GM12872 (cell line): Measurements from ENCODE around the gene RNF125.

Source experiments
- TF ChIP-seq, protein P1 (sequence below): IDR thresholded peaks from 3 replicates; pipeline ENCODE4 v1.5.1; 2011; ENCODE audit warnings: low read depth, mild to moderate bottlenecking, low read length, moderate library complexity; ENCODE audit not compliant: insufficient read depth

Gene RNF125

DNA sequence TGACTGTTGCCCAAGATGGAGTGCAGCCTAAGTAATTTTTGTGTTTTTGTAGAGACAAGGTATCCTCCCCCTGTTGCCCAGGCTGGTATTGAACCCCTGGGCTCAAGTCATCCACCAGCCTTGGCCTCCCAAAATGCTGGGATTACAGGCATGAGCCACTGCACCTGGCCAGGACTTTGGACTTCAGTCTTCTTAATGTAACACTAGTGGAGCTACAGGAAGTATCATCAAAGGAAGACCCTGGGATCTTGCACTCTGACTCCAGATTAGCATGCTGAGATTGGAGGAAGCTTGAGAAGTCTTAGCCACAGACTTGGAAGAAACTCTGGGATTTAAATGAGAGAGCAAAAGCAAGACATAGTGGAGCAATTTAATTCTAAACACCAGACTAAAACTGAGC lies 37.8 kb upstream of the RNF125 start:
- TF ChIP-seq, protein P1, sequence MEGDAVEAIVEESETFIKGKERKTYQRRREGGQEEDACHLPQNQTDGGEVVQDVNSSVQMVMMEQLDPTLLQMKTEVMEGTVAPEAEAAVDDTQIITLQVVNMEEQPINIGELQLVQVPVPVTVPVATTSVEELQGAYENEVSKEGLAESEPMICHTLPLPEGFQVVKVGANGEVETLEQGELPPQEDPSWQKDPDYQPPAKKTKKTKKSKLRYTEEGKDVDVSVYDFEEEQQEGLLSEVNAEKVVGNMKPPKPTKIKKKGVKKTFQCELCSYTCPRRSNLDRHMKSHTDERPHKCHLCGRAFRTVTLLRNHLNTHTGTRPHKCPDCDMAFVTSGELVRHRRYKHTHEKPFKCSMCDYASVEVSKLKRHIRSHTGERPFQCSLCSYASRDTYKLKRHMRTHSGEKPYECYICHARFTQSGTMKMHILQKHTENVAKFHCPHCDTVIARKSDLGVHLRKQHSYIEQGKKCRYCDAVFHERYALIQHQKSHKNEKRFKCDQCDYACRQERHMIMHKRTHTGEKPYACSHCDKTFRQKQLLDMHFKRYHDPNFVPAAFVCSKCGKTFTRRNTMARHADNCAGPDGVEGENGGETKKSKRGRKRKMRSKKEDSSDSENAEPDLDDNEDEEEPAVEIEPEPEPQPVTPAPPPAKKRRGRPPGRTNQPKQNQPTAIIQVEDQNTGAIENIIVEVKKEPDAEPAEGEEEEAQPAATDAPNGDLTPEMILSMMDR = no peak

DNA sequence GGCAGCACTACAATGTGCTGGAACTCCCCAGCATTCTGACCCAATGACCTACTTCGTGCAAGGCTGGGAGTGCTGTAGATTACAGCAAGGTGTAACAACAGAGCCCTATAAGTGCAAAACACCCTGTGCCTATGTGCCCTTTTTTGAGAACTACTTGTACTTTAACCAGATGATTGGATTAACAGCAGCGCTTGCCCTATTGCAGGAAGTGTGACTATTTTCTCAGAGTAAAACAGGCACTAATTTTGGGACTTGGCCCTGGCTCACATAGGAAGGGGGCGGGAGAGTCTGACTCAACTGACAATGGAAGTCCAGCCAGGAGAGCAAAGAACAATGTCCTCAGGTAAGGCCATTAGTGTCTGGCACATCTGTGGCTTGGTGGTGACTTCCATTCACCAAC lies 35.6 kb upstream of the RNF125 start:
- TF ChIP-seq, protein P1 = no peak

DNA sequence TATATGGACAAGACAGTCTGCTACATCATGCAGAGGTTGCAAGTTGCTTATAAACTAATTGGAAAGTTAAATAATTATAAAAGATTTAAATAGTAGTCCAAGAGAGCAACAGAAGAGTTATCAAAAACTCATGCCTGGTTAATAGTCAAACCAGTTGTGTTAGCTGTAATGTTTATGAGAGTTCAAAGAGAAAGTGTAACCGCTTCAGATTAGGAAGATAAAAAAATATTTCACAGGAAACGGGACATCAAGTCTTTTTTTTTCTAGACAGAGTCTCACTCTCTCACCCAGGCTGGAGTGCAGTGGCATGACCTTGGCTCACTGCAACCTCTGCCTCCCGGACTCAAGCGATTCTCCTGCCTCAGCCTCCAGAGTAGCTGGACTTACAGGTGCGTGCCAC lies 34.6 kb upstream of the RNF125 start:
- TF ChIP-seq, protein P1 = no peak

DNA sequence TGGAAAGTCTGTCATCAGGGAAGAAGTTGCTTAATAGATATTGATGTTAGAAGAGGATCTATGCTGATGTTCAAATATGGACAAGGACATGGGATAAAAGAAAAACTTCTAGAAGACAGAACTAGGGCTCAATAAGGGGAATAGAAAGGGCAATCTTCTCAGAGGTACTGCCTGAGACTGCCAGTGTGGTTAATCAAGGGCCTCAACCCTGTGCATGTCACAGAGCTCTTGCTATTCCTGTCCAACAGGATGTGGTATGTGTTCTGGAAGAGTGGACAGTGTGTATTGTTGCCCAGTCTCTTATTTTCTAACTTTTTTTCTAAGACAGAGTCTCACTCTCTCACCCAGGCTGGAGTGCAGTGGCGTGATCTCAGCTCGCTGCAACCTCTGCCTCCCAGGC lies 27.8 kb upstream of the RNF125 start:
- TF ChIP-seq, protein P1 = no peak

DNA sequence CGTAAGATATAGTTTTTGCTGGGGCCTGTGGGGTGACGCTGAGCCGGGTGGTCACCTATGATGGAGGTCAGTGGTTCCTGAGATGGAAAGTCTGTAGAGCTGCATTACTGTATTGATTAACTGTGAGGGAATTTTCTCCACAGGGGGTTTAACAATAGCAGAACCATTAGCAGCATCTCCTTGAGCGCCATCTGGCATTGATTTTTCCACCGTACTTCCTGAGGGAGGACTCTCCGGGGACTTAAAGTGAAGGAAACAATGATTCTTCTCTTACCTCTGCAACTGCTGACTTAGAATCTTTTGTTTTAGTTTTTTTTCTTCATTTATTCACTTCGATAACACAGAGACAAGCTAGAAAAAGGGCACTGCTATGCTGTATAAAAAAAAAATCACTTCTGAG lies 22.6 kb upstream of the RNF125 start:
- TF ChIP-seq, protein P1 = no peak

DNA sequence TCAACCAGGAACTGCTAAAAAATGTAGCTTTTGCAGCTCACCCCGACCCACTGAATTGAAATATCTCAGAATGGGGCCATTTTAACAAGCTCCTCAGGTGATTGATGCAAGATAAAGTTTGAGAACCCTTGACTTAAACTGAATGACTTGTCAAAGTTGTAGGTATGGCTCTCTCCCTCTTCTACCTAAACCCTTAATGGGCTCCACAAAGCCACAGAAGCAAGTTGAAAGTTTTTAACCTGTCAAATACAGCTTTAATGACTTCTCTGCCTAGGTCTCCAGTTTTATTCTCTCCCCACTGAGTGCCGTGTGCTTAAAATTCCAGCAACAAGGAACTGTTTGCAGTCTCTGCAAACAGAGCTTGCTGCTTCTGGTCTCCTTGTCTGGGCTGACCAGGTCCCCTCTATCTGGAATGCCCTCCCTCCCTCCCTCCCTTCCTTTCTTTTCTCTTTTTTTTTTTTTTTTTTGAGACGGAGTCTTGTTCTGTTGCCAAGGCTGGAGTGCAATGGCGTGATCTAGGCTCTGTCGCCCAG lies 19.7 kb upstream of the RNF125 start:
- TF ChIP-seq, protein P1 = no peak

DNA sequence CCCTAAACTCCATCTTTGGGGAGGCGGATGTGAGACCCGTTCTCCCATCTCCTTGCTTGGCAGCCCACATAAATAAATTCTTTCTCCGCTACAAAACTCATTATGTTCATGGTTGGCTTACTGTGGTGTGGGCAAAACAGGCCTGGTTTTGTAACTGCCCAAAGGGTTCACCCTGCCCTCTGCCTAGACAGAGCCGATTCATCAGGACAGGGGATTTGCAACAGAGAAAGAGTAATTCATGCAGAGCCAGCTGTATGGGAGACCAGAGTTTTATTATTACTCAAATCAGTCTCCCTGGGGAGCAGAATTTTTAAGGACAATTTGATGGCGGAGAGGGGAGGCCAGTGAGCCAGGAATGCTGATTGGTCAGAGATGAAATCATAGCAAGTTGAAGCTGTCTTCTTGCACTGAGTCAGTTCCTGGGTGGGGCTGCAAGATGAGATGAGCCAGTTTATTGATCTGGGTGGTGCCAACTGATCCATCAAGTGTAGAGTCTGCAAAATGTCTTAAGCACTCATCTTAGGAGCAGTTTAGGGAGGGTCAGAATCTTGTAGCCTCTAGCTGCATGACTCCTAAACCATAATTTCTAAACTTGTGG lies 8.4 kb upstream of the RNF125 start:
- TF ChIP-seq, protein P1 = no peak

DNA sequence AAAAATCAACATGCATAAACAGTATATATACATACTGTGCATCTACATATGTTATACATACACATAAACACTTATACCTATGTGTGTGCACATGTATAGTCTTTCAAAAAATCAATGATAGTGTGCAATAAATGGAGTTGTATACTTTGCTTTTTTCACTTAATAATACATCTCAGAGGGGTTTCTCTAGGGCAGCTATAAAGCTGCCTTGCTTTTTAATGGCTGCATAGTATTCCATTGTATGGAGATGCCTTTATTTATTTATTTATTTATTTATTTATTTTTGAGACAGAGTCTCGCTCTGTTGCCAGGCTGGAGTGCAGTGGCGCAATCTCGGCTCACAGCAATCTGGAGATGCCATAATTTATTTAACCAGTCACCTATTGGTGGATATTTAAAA lies 7.4 kb upstream of the RNF125 start:
- TF ChIP-seq, protein P1 = no peak
